ENCODE results near the gene CHMP6. TPM values are rescaled to one million over a fixed set of nuclear protein-coding genes. Genes with fewer than 3 reads are reported as not detected.

CHMP6 gene
- total RNA-seq, 2 donors from 2014 or later: 10.4 to 32.3 TPM

GRCh38 chr17:81037026-81037797 lies 45.6 kb downstream of the CHMP6 start:
- H3K27ac ChIP-seq: peak overlapping the region; percentile 62 to 79 (median 68)
- peak; percentile 67 to 90 (median 84) for DNase-seq
- 22 to 57% methylated on average over 11 to 28 of the region's 28 CpGs for WGBS, 2 donors

GRCh38 chr17:81037798-81038733 lies 46.4 kb downstream of the CHMP6 start:
- intact Hi-C loops (cut with DNase I): no loop called here
- ATAC-seq (no peak), DNase-seq (peak; percentile 47 to 76 (median 65))
- H3K4me3 ChIP-seq: no peak overlapping the region
- H3K36me3 ChIP-seq (replicated peaks in 1 of 2; ENCODE audit: insufficient read depth in 1 of 2, low read depth in 2 of 2): no peaks in the 10 kb centered on the region
- peaks cover 56% of the 10 kb centered on the region for H3K4me1 ChIP-seq
- TF ChIP-seq POLR2A (IDR thresholded peaks at IDR 0.05) (peak in 1 of 3 donors; percentile 18), CTCF (IDR thresholded peaks at IDR 0.05) (peak in 1 of 7 experiments; percentile 10)
- peak overlapping the region; percentile 62 to 79 (median 68) for H3K27ac ChIP-seq
- no peaks in the 10 kb centered on the region for H3K27me3 ChIP-seq
- H3K9me3 ChIP-seq: no peaks in the 10 kb centered on the region
- WGBS, 2 donors: 26 to 36% methylated on average over 14 to 30 of the region's 30 CpGs

More at GRCh38 chr17:81037026-81037797, 45.6 kb downstream of the CHMP6 start:
- Histone ChIP-seq H3K4me3 (no peak overlapping the region), H3K27me3 (no peaks in the 10 kb centered on the region), H3K36me3 (replicated peaks in 1 of 2; ENCODE audit: insufficient read depth in 1 of 2, low read depth in 2 of 2) (no peaks in the 10 kb centered on the region), H3K4me1 (peaks cover 62% of the 10 kb centered on the region), H3K9me3 (no peaks in the 10 kb centered on the region)
- ATAC-seq: peak; percentile 48
- TF ChIP-seq CTCF (IDR thresholded peaks at IDR 0.05) (peak in 1 of 7 experiments; percentile 3), POLR2A (IDR thresholded peaks at IDR 0.05) (peak; percentile 15 to 48 (median 29))
- intact Hi-C loops (cut with DNase I): no loop called here

GRCh38 chr17:81039096-81039495 lies 47.5 kb downstream of the CHMP6 start:
- WGBS, 2 donors: 91 to 98% methylated on average over 8 to 16 of the region's 16 CpGs

More at GRCh38 chr17:81039096-81039495, 47.5 kb downstream of the CHMP6 start:
- H3K9me3 ChIP-seq: no peaks in the 10 kb centered on the region
- TF ChIP-seq POLR2A (IDR thresholded peaks at IDR 0.05): no peak
- TF ChIP-seq CTCF (IDR thresholded peaks at IDR 0.05): no peak
- no peak overlapping the region for H3K27ac ChIP-seq
- H3K4me3 ChIP-seq: no peak overlapping the region
- intact Hi-C loops (cut with DNase I): no loop called here
- no peaks in the 10 kb centered on the region for H3K27me3 ChIP-seq
- H3K4me1 ChIP-seq: peaks cover 55% of the 10 kb centered on the region
- no peak for ATAC-seq
- H3K36me3 ChIP-seq (replicated peaks in 1 of 2; ENCODE audit: insufficient read depth in 1 of 2, low read depth in 2 of 2): no peaks in the 10 kb centered on the region
- DNase-seq: no peak
